GM10248 (cell line): ENCODE results near the gene ST7L.
"Not testable (repeated sequence)": the region's sequence is repeated elsewhere in the genome, so short reads cannot be mapped to it uniquely, and the experiment has no call there.

Experiments
- CTCF ChIA-PET: fragments of 300-600 bp; sonication (Branson Sonifier 250); formaldehyde crosslinking; extraction: SDS; loops from one replicate; lab custom pipeline; 2021; ENCODE audit warnings: antibody characterized with exemption; lab: Yijun Ruan, JAX
- POLR2A ChIA-PET: fragments of 350-650 bp; sonication (Branson Sonifier 250); formaldehyde crosslinking; extraction: SDS; loops from one replicate; lab custom pipeline; 2020; ENCODE audit warnings: antibody characterized with exemption; lab: Yijun Ruan, JAX
- DNase-seq: peaks from one replicate; pipeline ENCODE4 v3.0.0; 2012; ENCODE audit errors: extremely low spot score
- TF ChIP-seq, protein P1 (sequence below): IDR thresholded peaks from 2 replicates; pipeline ENCODE4 v1.5.1; 2012; ENCODE audit warnings: mild to moderate bottlenecking, low read depth; ENCODE audit errors: extremely low read depth, missing control alignments, control extremely low read depth

The ST7L gene

DNA sequence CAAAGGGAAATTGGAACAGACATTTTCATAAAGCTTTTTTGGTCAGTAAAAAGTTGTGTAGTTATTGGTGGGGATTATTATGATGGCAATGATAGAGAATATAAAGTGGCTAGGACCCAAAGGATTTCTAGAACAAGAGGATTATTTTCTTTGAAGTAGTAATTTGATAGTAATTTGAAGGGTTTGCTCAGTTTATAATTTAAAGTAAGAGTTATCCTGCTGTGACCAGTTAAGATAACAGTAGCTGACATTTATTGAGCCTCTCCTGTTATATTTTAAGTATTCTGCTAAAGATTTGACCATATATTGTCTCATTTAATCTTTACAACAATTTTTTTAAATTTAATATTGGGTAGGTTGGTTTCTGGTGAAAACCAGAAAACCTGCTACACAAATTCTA, 15.4 kb upstream of the ST7L start:
- ChIA-PET POLR2A (interaction anchor here (1.9 kb wide), 1 partner anchor 40 kb away, joined by 5 read pairs; the partner anchor contains the start of gene MOV10), CTCF (interaction anchor here (1.2 to 1.5 kb wide), 2 partner anchors 11 to 13 kb away, joined by 4 read pairs; no protein-coding TSS in a partner anchor)
- DNase-seq = no peak
- TF ChIP-seq, protein P1, sequence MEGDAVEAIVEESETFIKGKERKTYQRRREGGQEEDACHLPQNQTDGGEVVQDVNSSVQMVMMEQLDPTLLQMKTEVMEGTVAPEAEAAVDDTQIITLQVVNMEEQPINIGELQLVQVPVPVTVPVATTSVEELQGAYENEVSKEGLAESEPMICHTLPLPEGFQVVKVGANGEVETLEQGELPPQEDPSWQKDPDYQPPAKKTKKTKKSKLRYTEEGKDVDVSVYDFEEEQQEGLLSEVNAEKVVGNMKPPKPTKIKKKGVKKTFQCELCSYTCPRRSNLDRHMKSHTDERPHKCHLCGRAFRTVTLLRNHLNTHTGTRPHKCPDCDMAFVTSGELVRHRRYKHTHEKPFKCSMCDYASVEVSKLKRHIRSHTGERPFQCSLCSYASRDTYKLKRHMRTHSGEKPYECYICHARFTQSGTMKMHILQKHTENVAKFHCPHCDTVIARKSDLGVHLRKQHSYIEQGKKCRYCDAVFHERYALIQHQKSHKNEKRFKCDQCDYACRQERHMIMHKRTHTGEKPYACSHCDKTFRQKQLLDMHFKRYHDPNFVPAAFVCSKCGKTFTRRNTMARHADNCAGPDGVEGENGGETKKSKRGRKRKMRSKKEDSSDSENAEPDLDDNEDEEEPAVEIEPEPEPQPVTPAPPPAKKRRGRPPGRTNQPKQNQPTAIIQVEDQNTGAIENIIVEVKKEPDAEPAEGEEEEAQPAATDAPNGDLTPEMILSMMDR = no peak

DNA sequence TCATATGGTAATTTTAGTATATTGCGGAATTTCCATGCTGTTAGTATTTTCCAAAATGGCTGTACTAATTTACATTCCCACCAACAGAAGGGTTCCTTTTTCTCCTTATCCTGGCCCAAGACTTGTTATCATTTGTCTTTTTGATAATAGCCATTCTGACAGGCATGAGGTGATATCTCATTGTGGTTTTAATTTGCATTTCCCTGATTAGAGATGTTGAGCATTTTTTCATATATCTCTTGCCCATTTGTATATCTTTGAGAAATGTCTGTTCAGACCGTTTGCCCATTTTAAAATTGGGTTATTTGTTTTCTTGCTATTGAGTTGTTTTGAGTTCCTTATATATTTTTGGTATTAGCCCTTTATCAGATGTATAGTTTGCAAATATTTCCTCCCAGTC, 14.7 kb upstream of the ST7L start:
- CTCF ChIA-PET = interaction anchor here (1.2 to 1.5 kb wide), 2 partner anchors 11 to 13 kb away, joined by 4 read pairs; no protein-coding TSS in a partner anchor
- TF ChIP-seq, protein P1 = no peak
- POLR2A ChIA-PET = no interaction called here
- DNase-seq = no peak

DNA sequence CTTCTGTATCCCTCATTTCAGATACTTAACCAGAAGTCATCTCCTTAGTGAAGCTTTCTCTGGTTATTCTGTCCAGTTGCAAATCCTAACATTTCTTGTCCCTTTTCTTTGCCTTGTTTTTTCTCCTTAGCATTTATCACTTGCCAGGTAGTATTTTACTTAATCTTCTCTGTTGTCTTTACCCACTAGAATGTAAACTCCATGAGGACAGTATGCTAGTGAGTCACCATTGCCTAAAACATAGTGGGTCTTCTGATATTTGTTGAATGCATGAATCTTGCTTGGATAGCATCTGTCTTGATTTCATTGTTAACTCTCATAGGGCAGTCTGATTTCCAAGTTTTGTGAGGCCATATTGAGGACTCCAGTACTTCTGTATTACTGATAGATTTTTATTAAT, 10.3 kb upstream of the ST7L start:
- CTCF ChIA-PET = interaction anchor here (1.3 kb wide), 1 partner anchor 46 kb away, joined by 3 read pairs; the partner anchor contains the start of gene MOV10
- no peak for DNase-seq
- POLR2A ChIA-PET = no interaction called here
- TF ChIP-seq, protein P1 = no peak

DNA sequence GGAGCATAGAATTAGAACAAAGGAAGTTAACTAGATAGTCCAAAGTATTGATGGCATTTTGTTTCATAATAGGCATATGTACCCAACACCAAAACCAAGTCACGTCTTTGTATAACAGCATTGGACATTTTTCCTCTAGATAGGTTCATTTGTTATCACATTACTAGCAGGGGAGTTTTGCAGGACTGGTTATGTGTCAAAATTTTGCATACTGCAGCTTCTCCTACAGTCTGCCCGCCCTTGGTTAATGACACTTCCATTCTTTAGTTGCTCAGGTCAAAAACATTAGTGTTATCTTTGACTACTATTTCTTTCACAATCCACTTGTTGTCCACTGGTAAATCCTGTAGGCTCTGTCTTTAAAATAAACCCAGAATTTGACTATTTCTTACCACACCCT, 9.6 kb upstream of the ST7L start:
- ChIA-PET CTCF (interaction anchor here (0.9 to 1.3 kb wide), 2 partner anchors 10 to 46 kb away, joined by 3 read pairs; partner anchors contain the start of genes MOV10 and ST7L), POLR2A (interaction anchor here (0.5 kb wide), 1 partner anchor 32 kb away, joined by 6 read pairs; no protein-coding TSS in a partner anchor)
- no peak for DNase-seq
- TF ChIP-seq, protein P1 = no peak

DNA sequence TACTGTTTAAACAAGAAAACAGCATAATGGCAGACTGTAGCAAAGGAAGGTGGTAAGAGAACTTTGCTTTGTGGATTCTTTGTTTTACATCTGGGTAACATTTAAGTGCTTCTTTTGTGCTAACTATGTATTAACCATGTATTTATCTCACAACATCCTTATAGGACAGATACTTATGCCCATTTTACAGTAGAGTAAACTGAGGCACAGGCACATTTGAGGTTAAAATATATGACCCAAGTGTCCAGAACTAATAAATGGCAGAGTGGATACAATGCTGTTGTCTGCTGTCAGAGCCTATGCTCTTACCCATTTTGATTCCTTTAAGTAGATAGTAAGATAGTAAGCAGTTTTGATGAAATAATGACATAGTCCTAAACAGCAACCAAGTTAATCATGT, 7.9 kb upstream of the ST7L start:
- TF ChIP-seq, protein P1 = no peak
- CTCF ChIA-PET = no interaction called here
- POLR2A ChIA-PET = no interaction called here
- DNase-seq = no peak

DNA sequence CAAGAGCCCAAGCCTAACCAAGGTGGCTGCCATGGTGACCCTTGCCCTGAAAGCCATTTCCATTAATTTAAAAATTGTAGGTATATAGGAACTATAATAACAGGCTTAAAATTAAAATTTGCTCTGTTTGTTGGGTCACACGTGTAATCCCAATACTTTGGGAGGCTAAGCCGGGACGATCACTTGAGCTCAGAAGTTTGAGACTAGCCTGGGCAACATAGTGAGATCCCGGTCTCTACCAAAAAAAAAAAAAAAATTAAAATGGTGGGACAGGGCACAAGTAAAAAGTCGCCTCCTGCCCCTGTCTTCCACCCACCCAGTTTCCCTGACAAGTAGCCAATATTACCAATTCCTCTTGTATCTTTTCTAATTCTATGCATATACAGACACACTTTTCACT, 7.3 kb upstream of the ST7L start:
- DNase-seq = no peak
- POLR2A ChIA-PET = no interaction called here
- TF ChIP-seq, protein P1 = no peak
- CTCF ChIA-PET = interaction anchor here (1.0 to 1.3 kb wide), 3 partner anchors 12 to 47 kb away, joined by 3 to 4 read pairs (median 3); no protein-coding TSS in a partner anchor

DNA sequence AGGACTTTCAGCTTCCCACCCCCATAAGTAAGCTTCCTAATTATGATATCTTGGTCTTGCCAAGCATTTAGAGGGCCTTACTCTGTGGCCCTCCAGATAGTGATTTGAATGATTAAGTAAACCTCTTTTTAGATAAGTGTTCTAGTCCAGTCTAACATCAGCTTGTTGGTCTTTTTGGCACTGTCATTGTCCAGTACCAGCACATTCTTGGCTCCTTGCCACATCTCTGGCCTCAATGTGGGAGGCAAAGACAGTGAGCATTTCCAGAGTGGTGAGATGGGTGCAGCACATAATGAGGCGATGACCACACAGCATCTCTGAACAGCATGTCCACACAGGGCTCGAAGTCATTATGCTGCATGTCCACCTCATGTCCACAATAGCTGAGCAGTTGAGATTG, 6.8 kb upstream of the ST7L start:
- POLR2A ChIA-PET = no interaction called here
- TF ChIP-seq, protein P1 = no peak
- CTCF ChIA-PET = interaction anchor here (1.0 to 1.5 kb wide), 4 partner anchors 11 to 48 kb away, joined by 3 to 4 read pairs (median 4); no protein-coding TSS in a partner anchor
- DNase-seq = no peak

DNA sequence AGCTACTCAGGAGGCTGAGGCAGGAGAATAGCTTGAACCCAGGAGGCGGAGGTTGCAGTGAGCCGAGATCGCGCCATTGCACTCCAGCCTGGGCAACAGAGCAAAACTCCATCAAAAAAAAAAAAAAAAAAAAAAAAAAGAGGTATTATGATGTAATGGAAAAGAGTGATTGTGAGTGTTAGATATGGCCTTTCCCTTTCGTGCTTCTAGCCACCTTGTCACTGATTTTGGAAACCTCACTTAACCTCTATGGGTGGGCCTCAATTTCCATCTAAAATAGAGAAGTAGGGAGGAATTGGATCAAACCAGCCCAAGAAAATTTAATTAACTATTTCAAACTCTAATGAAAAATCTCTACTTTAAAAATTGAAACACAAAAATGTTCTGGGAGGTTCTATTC, 5.6 kb upstream of the ST7L start:
- not testable (repeated sequence) for DNase-seq
- ChIA-PET POLR2A (interaction anchor here (1.2 kb wide), 1 partner anchor 11 kb away, joined by 7 read pairs; no protein-coding TSS in a partner anchor), CTCF (interaction anchor here (0.9 to 1.5 kb wide), 2 partner anchors 12 to 448 kb away, joined by 3 to 4 read pairs; no protein-coding TSS in a partner anchor)
